ENCODE data around the gene ATP8A1. TPM values are rescaled to one million over a fixed set of nuclear protein-coding genes. Genes with fewer than 3 reads are reported as not detected.

The ATP8A1 gene
- total RNA-seq, 1 donor from 2014 or later, result 44.0 TPM

- H3K27me3 Mint-ChIP-seq (ENCODE audit: unreplicated experiment), result peaks cover 2% of the 10 kb centered on the region
- no peak for TF ChIP-seq CTCF (IDR thresholded peaks at IDR 0.05; ENCODE audit: unreplicated experiment)
- H3K4me1 Mint-ChIP-seq (ENCODE audit: unreplicated experiment), result peaks cover 9% of the 10 kb centered on the region
- H3K9me3 Mint-ChIP-seq (ENCODE audit: unreplicated experiment), result no peaks in the 10 kb centered on the region
- H3K4me3 Mint-ChIP-seq (ENCODE audit: unreplicated experiment), result no peak overlapping the region
- no peak for DNase-seq (ENCODE audit: low spot score)
- no peaks in the 10 kb centered on the region for H3K36me3 Mint-ChIP-seq (ENCODE audit: low read depth, unreplicated experiment)
- H3K27ac Mint-ChIP-seq (ENCODE audit: unreplicated experiment), result no peak overlapping the region
These were observed 13.9 kb downstream of the ATP8A1 start for GRCh38 chr4:42642845-42643615.

- H3K4me3 Mint-ChIP-seq (ENCODE audit: unreplicated experiment), result no peak overlapping the region
- H3K27me3 Mint-ChIP-seq (ENCODE audit: unreplicated experiment), result peaks cover 2% of the 10 kb centered on the region
- no peak for DNase-seq (ENCODE audit: low spot score)
- H3K36me3 Mint-ChIP-seq (ENCODE audit: low read depth, unreplicated experiment), result no peaks in the 10 kb centered on the region
- no peaks in the 10 kb centered on the region for H3K9me3 Mint-ChIP-seq (ENCODE audit: unreplicated experiment)
- H3K27ac Mint-ChIP-seq (ENCODE audit: unreplicated experiment), result no peak overlapping the region
- TF ChIP-seq CTCF (IDR thresholded peaks at IDR 0.05; ENCODE audit: unreplicated experiment), result no peak
- H3K4me1 Mint-ChIP-seq (ENCODE audit: unreplicated experiment), result peaks cover 9% of the 10 kb centered on the region
These were observed 14.7 kb downstream of the ATP8A1 start for GRCh38 chr4:42642101-42642797.

- no peak for DNase-seq (ENCODE audit: low spot score)
- Mint-ChIP-seq H3K27me3 (ENCODE audit: unreplicated experiment) (peaks cover 2% of the 10 kb centered on the region), H3K9me3 (ENCODE audit: unreplicated experiment) (no peaks in the 10 kb centered on the region), H3K4me1 (ENCODE audit: unreplicated experiment) (peaks cover 9% of the 10 kb centered on the region), H3K27ac (ENCODE audit: unreplicated experiment) (no peak overlapping the region), H3K4me3 (ENCODE audit: unreplicated experiment) (no peak overlapping the region), H3K36me3 (ENCODE audit: low read depth, unreplicated experiment) (no peaks in the 10 kb centered on the region)
- TF ChIP-seq CTCF (IDR thresholded peaks at IDR 0.05; ENCODE audit: unreplicated experiment), result no peak
These were observed 15.2 kb downstream of the ATP8A1 start for GRCh38 chr4:42641656-42642055.

- Mint-ChIP-seq H3K4me3 (ENCODE audit: unreplicated experiment) (no peak overlapping the region), H3K27me3 (ENCODE audit: unreplicated experiment) (peaks cover 2% of the 10 kb centered on the region)
- no peak for TF ChIP-seq CTCF (IDR thresholded peaks at IDR 0.05; ENCODE audit: unreplicated experiment)
These were observed 15.7 kb downstream of the ATP8A1 start for GRCh38 chr4:42641161-42641560.

GRCh38 chr4:42640613-42641012 lies 16.3 kb downstream of the ATP8A1 start:
- Mint-ChIP-seq H3K27ac (ENCODE audit: unreplicated experiment) (no peak overlapping the region), H3K9me3 (ENCODE audit: unreplicated experiment) (no peaks in the 10 kb centered on the region), H3K27me3 (ENCODE audit: unreplicated experiment) (peaks cover 2% of the 10 kb centered on the region), H3K4me3 (ENCODE audit: unreplicated experiment) (no peak overlapping the region), H3K36me3 (ENCODE audit: low read depth, unreplicated experiment) (no peaks in the 10 kb centered on the region), H3K4me1 (ENCODE audit: unreplicated experiment) (peaks cover 9% of the 10 kb centered on the region)
- no peak for TF ChIP-seq CTCF (IDR thresholded peaks at IDR 0.05; ENCODE audit: unreplicated experiment)
- DNase-seq (ENCODE audit: low spot score), result no peak

More at GRCh38 chr4:42641161-42641560, 15.7 kb downstream of the ATP8A1 start:
- Mint-ChIP-seq H3K4me1 (ENCODE audit: unreplicated experiment) (peaks cover 9% of the 10 kb centered on the region), H3K36me3 (ENCODE audit: low read depth, unreplicated experiment) (no peaks in the 10 kb centered on the region), H3K27ac (ENCODE audit: unreplicated experiment) (no peak overlapping the region), H3K9me3 (ENCODE audit: unreplicated experiment) (no peaks in the 10 kb centered on the region)
- no peak for DNase-seq (ENCODE audit: low spot score)

Measured in endothelial cell (in vitro differentiated cells).